ENCODE results near the gene DHRSX.
"Not testable (repeated sequence)": the region's sequence is repeated elsewhere in the genome, so short reads cannot be mapped to it uniquely, and the experiment has no call there.

The DHRSX gene

GRCh38 chrX:2242326-2242725 lies 258.4 kb downstream of the DHRSX start:
- DNase-seq: no peak

GRCh38 chrX:2241496-2241895 lies 259.3 kb downstream of the DHRSX start:
- not testable (repeated sequence) for DNase-seq

- DNase-seq: not testable (repeated sequence)
These were observed 260.0 kb downstream of the DHRSX start for GRCh38 chrX:2240761-2241160.

GRCh38 chrX:2237976-2238375 lies 262.8 kb downstream of the DHRSX start:
- DNase-seq: no peak

- no peak for DNase-seq
These were observed 269.1 kb downstream of the DHRSX start for GRCh38 chrX:2231570-2232192.

- DNase-seq: no peak
These were observed 270.3 kb downstream of the DHRSX start for GRCh38 chrX:2230457-2230856.

- DNase-seq: no peak
These were observed 272.2 kb downstream of the DHRSX start for GRCh38 chrX:2228536-2228935.

GRCh38 chrX:2226906-2227656 lies 273.7 kb downstream of the DHRSX start:
- no peak for DNase-seq

GRCh38 chrX:2226182-2226581 lies 274.6 kb downstream of the DHRSX start:
- DNase-seq: no peak

GRCh38 chrX:2224597-2225235 lies 276.1 kb downstream of the DHRSX start:
- DNase-seq: no peak

GRCh38 chrX:2224161-2224560 lies 276.6 kb downstream of the DHRSX start:
- no peak for DNase-seq

GRCh38 chrX:2220829-2221567 lies 279.8 kb downstream of the DHRSX start:
- no peak for DNase-seq

GRCh38 chrX:2220296-2220695 lies 280.5 kb downstream of the DHRSX start:
- no peak for DNase-seq

- not testable (repeated sequence) for DNase-seq
These were observed 286.5 kb downstream of the DHRSX start for GRCh38 chrX:2214138-2214823.

- not testable (repeated sequence) for DNase-seq
These were observed 289.1 kb downstream of the DHRSX start for GRCh38 chrX:2211667-2212066.

- DNase-seq: no peak
These were observed 307.5 kb downstream of the DHRSX start for GRCh38 chrX:2193273-2193592.

GRCh38 chrX:2192584-2193272 lies 308.0 kb downstream of the DHRSX start:
- no peak for DNase-seq

GRCh38 chrX:2188840-2189239 lies 311.9 kb downstream of the DHRSX start:
- no peak for DNase-seq

GRCh38 chrX:2188330-2188792 lies 312.4 kb downstream of the DHRSX start:
- no peak for DNase-seq

- DNase-seq: no peak
These were observed 313.2 kb downstream of the DHRSX start for GRCh38 chrX:2187352-2188115.

- DNase-seq: no peak
These were observed 315.3 kb downstream of the DHRSX start for GRCh38 chrX:2185341-2186082.
